ENCODE data around the gene MRPS10.
A peak's percentile ranks its signal among the peaks of the same experiment; 100 is the strongest.

MRPS10 gene

GRCh38 chr6:42185597-42185996 lies 32.1 kb downstream of the MRPS10 start:
- no peak overlapping the region for H3K4me3 Mint-ChIP-seq
- H3K4me1 Mint-ChIP-seq: peaks cover 3% of the 10 kb centered on the region
- peaks cover 12% of the 10 kb centered on the region for H3K27me3 Mint-ChIP-seq (ENCODE audit: low read depth, poor library complexity)
- H3K36me3 Mint-ChIP-seq (ENCODE audit: low read depth): no peaks in the 10 kb centered on the region
- DNase-seq: no peak
- peak overlapping the region; percentile 26 for H3K27ac Mint-ChIP-seq
- no peaks in the 10 kb centered on the region for H3K9me3 Mint-ChIP-seq
- TF ChIP-seq CTCF (IDR thresholded peaks at IDR 0.05): no peak

GRCh38 chr6:42184475-42184874 lies 33.2 kb downstream of the MRPS10 start:
- peaks cover 7% of the 10 kb centered on the region for H3K4me1 Mint-ChIP-seq
- no peak overlapping the region for H3K4me3 Mint-ChIP-seq
- H3K36me3 Mint-ChIP-seq (ENCODE audit: low read depth): no peaks in the 10 kb centered on the region
- no peak for TF ChIP-seq CTCF (IDR thresholded peaks at IDR 0.05)
- no peaks in the 10 kb centered on the region for H3K9me3 Mint-ChIP-seq
- H3K27ac Mint-ChIP-seq: no peak overlapping the region
- no peak for DNase-seq
- H3K27me3 Mint-ChIP-seq (ENCODE audit: low read depth, poor library complexity): peaks cover 14% of the 10 kb centered on the region

DNA sequence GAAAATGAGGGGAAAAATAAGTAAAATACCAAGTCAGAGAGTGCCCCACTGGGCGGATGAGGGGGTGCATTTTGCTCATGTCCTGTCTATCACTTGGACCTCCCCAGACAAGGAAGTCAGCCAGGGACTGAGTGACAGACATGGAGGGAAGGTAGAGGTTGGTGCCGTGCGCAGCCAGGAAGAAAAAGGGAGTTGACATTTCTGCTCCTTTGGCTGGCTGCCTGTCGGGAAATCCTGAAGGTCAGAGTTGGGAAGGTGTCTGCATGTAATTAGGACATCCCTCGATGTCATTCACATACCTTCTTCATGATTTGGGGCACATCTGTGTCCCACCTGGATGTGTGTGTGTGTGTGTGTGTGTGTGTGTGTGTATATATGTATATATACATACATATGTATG lies 35.6 kb downstream of the MRPS10 start:
- H3K27me3 Mint-ChIP-seq (ENCODE audit: low read depth, poor library complexity): peaks cover 20% of the 10 kb centered on the region
- H3K4me3 Mint-ChIP-seq: no peak overlapping the region
- no peak for TF ChIP-seq CTCF (IDR thresholded peaks at IDR 0.05)
- H3K9me3 Mint-ChIP-seq: no peaks in the 10 kb centered on the region
- H3K36me3 Mint-ChIP-seq (ENCODE audit: low read depth): no peaks in the 10 kb centered on the region
- peaks cover 21% of the 10 kb centered on the region for H3K4me1 Mint-ChIP-seq
- peak overlapping the region; percentile 79 for H3K27ac Mint-ChIP-seq
- DNase-seq: no peak

DNA sequence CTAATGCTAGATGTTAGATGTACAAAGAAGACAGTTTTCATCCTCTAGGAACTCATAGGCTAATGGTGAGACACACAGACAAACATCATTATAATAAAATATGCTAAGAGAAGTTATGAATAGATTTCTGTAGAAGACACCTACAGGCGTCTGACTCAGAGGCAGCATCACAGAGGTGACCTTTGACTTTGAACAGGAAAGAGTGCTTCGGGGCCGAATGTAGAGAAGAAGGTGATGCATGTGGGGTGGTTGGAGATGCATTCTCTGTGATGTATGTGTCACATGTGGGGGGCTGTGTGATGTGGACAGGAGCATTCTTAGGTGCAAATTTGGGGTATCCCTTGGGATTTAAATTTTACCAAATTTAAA lies 37.7 kb downstream of the MRPS10 start:
- Mint-ChIP-seq H3K36me3 (ENCODE audit: low read depth) (no peaks in the 10 kb centered on the region), H3K4me3 (no peak overlapping the region), H3K27me3 (ENCODE audit: low read depth, poor library complexity) (peaks cover 21% of the 10 kb centered on the region), H3K9me3 (no peaks in the 10 kb centered on the region), H3K27ac (no peak overlapping the region), H3K4me1 (peaks cover 21% of the 10 kb centered on the region)
- TF ChIP-seq CTCF (IDR thresholded peaks at IDR 0.05): no peak
- no peak for DNase-seq

DNA sequence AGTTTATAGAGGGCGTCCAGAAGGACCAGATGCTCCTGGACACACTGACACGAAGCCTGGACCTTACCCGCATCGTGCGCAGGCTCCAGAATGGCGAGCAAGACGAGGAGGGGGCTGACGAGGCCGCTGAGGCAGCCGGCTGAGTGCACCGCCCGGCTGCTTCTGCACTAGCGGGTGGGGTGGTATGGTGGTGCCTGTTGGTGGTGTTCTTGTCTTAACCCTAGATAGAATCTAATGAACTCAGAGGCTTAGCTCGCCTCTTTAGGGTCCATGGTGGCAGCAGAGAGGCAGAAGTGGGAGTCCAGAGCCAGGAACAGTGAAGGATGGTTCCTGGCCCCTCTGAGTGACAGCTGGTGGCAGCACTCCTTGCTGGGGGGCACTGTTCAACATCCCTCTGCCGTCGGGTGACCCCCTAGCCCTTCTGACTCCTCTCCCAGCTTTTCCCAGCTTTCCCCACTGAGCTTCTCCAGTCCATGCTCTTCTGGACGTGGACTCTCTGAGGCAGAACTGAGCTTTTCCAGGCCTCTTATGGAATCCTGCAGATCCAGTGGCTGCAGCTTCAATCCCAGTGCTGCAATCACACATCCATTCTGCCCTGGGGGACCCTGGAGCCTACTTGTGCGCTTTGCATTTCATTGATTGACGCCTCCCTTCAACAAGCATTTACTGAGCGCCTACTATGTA lies 38.3 kb downstream of the MRPS10 start:
- peaks cover 21% of the 10 kb centered on the region for H3K4me1 Mint-ChIP-seq
- H3K4me3 Mint-ChIP-seq: peak overlapping the region; percentile 33
- no peak for TF ChIP-seq CTCF (IDR thresholded peaks at IDR 0.05)
- H3K27ac Mint-ChIP-seq: no peak overlapping the region
- peaks cover 24% of the 10 kb centered on the region for H3K27me3 Mint-ChIP-seq (ENCODE audit: low read depth, poor library complexity)
- DNase-seq: no peak
- H3K36me3 Mint-ChIP-seq (ENCODE audit: low read depth): no peaks in the 10 kb centered on the region
- no peaks in the 10 kb centered on the region for H3K9me3 Mint-ChIP-seq

Data from nephron progenitor cell (in vitro differentiated cells).